Endothelial cell of umbilical vein (primary cell): Measurements from ENCODE around the gene TEAD4. TPM values are rescaled to one million over a fixed set of nuclear protein-coding genes. Genes with fewer than 3 reads are reported as not detected.

Experiments
- BruUV-seq: library from RNA; stranded (reverse); fragments of 400-500 nt; replicated peaks from 2 replicates; lab custom pipeline; 2021; lab: Mats Ljungman, UMichigan
- CTCF ChIA-PET: fragments of 300-600, 350-600 bp; sonication (Branson Sonifier 250); formaldehyde crosslinking; loops from one replicate; lab custom pipeline; 2021; ENCODE audit warnings: antibody characterized with exemption, inconsistent platforms; lab: Charles Lee
- POLR2A ChIA-PET: fragments of 300-600, 350-600 bp; sonication (Branson Sonifier 250); formaldehyde crosslinking; loops from one replicate; lab custom pipeline; 2021; ENCODE audit warnings: antibody characterized with exemption, inconsistent platforms; lab: Charles Lee
- DNase-seq: peaks from one replicate; pipeline ENCODE4 v3.0.0-alpha.2; 2011; ENCODE audit warnings: low read depth, low spot score
- FAIRE-seq: peaks from 2 replicates; lab custom pipeline; 2011; peaks lifted over from hg19 to GRCh38; lab: Jason Lieb, UNC
- H2AFZ ChIP-seq: 2 replicates; pipeline ENCODE4 v1.6.0; 2012; ENCODE audit warnings: low read depth, low read length, control low read depth, inconsistent platforms
- H3K27ac ChIP-seq: 2 replicates; pipeline ENCODE4 v1.5.1; 2011; ENCODE audit warnings: low read depth, mild to moderate bottlenecking, control low read depth, low read length, moderate library complexity; ENCODE audit not compliant: insufficient read depth
- H3K27me3 ChIP-seq, 2 experiments: 2 replicates each; pipeline versions ENCODE4 v1.6.0 to v1.6.1; 2011; ENCODE audit warnings: low read length in 2 of 2, mixed read lengths in 1 of 2; ENCODE audit not compliant: control insufficient read depth in 2 of 2, insufficient read depth in 2 of 2
- H3K36me3 ChIP-seq, 2 experiments: 2 replicates in 1 of 2; 3 replicates in 1 of 2; pipeline ENCODE4 v1.5.1; 2011; ENCODE audit warnings: low read length in 2 of 2, mild to moderate bottlenecking in 1 of 2, moderate library complexity in 1 of 2; ENCODE audit not compliant: control insufficient read depth in 2 of 2, insufficient read depth in 2 of 2; ENCODE audit errors: extremely low read depth in 1 of 2
- H3K4me1 ChIP-seq: 3 replicates; pipeline ENCODE4 v1.5.1; 2011; ENCODE audit warnings: mild to moderate bottlenecking, low read length; ENCODE audit not compliant: control insufficient read depth, insufficient read depth; ENCODE audit errors: extremely low read depth
- H3K4me2 ChIP-seq: 2 replicates; pipeline ENCODE4 v1.6.1; 2011; ENCODE audit warnings: low read length, control low read depth, mixed read lengths; ENCODE audit not compliant: insufficient read depth
- H3K4me3 ChIP-seq, 3 experiments: fragments of 200-600 bp in 1 of 3; sonication (generic), shearing (Covaris generic) in 1 of 3; replicated peaks in 1 of 3; 2 replicates each; pipeline ENCODE4 v1.5.1; 2011 to 2016; ENCODE audit warnings: control low read depth in 3 of 3, low read length in 3 of 3, mild to moderate bottlenecking in 2 of 3, inconsistent platforms in 1 of 3, low read depth in 1 of 3, moderate library complexity in 1 of 3; ENCODE audit not compliant: insufficient read depth in 1 of 3
- H3K79me2 ChIP-seq: 2 replicates; pipeline ENCODE4 v1.6.0; 2012; ENCODE audit warnings: low read length, inconsistent platforms; ENCODE audit not compliant: control insufficient read depth, insufficient read depth
- H3K9ac ChIP-seq: replicated peaks from 2 replicates; pipeline ENCODE3; 2011; ENCODE audit warnings: low read length, control low read depth; ENCODE audit not compliant: insufficient read depth; ENCODE audit errors: extremely low read depth
- H3K9me1 ChIP-seq: replicated peaks from 3 replicates; pipeline ENCODE4 v1.6.0; 2011; ENCODE audit warnings: mild to moderate bottlenecking, low read length; ENCODE audit not compliant: control insufficient read depth, insufficient read depth; ENCODE audit errors: extremely low read depth
- H3K9me3 ChIP-seq: replicated peaks from 2 replicates; pipeline ENCODE4 v1.5.1; 2012; ENCODE audit warnings: low read length, inconsistent platforms; ENCODE audit not compliant: control insufficient read depth, insufficient read depth
- H4K20me1 ChIP-seq: replicated peaks from 2 replicates; pipeline ENCODE3; 2011; ENCODE audit warnings: mild to moderate bottlenecking, low read length; ENCODE audit not compliant: control insufficient read depth, insufficient read depth; ENCODE audit errors: extremely low read depth
- EZH2 ChIP-seq: IDR thresholded peaks from 2 replicates; pipeline ENCODE4 v1.6.1; 2012; ENCODE audit warnings: borderline replicate concordance, low read depth, mild to moderate bottlenecking, moderate library complexity, low read length, inconsistent platforms; ENCODE audit not compliant: severe bottlenecking
- FOS ChIP-seq: IDR thresholded peaks from 2 replicates; pipeline ENCODE4 v1.6.1; 2011; ENCODE audit warnings: mild to moderate bottlenecking, low read length, moderate library complexity, borderline replicate concordance; ENCODE audit not compliant: insufficient read depth
- GATA2 ChIP-seq: IDR thresholded peaks from 2 replicates; pipeline ENCODE4 v1.7.0; 2011; ENCODE audit warnings: low read depth, mild to moderate bottlenecking, moderate library complexity, mixed read lengths, low read length; ENCODE audit not compliant: insufficient read length, insufficient read depth
- JUN ChIP-seq: IDR thresholded peaks from 2 replicates; pipeline ENCODE4 v1.6.1; 2011; ENCODE audit warnings: borderline replicate concordance, low read depth; ENCODE audit not compliant: insufficient read length, insufficient read depth
- MAX ChIP-seq: IDR thresholded peaks from 2 replicates; pipeline ENCODE4 v1.6.1; 2011; ENCODE audit not compliant: insufficient read depth, insufficient read length
- MYC ChIP-seq: IDR thresholded peaks from one replicate; pipeline ENCODE4 v1.6.1; 2011; ENCODE audit warnings: mild to moderate bottlenecking, low read depth, low read length
- POLR2A ChIP-seq: IDR thresholded peaks from 2 replicates; pipeline ENCODE4 v1.6.1; 2012; ENCODE audit warnings: low read depth, mild to moderate bottlenecking, control low read depth, low read length
- POLR2AphosphoS5 ChIP-seq: IDR thresholded peaks from 2 replicates; pipeline ENCODE4 v1.6.1; 2012; ENCODE audit warnings: low read depth, mild to moderate bottlenecking, control low read depth, low read length, moderate library complexity; ENCODE audit not compliant: insufficient read depth
- dilution Hi-C: fragments of 300-500 bp; cut with MboI; formaldehyde crosslinking; loops from one replicate; pipeline ENCODE4 v1.15.0; 2019; ENCODE audit warnings: low sequenced_read_pairs; ENCODE audit not compliant: extremely low pct_ligation_motif_present
- intact Hi-C: fragments of 100-400 bp; cut with micrococcal nuclease; formaldehyde crosslinking; loops from one replicate; pipeline ENCODE4 v1.10.0; 2022
- polyA plus RNA-seq, 4 experiments: library from polyadenylated mRNA; depleted of rRNA in 3 of 4; stranded (reverse) in 3 of 4; unstranded in 1 of 4; fragments of >200 nt; gene quantifications; 2 replicates each; pipeline versions ENCODE4 v1.2.1 to v1.2.3, GENCODE V29; 2011 to 2012; ENCODE audit warnings: missing spikeins in 1 of 4
- total RNA-seq: library from RNA; stranded (reverse); gene quantifications from 2 replicates; pipeline ENCODE4 v1.2.3, GENCODE V29; 2021
- TF ChIP-seq, protein P1 (sequence below), 2 donors: IDR thresholded peaks; 1 replicate in 1 of 2; 2 replicates in 1 of 2; pipeline ENCODE4 v1.5.1; 2011; ENCODE audit warnings: low read length in 2 of 2, mild to moderate bottlenecking in 2 of 2, moderate library complexity in 2 of 2, control low read depth in 1 of 2, inconsistent platforms in 1 of 2, low read depth in 1 of 2; ENCODE audit not compliant: insufficient read depth in 1 of 2; ENCODE audit errors: extremely low read depth in 1 of 2

Gene TEAD4
- total and polyA plus RNA-seq, 2 donors (not counting 3 experiments of a cell fraction or from before 2014, with no cell fraction given), result 34.4 to 46.0 TPM

DNA sequence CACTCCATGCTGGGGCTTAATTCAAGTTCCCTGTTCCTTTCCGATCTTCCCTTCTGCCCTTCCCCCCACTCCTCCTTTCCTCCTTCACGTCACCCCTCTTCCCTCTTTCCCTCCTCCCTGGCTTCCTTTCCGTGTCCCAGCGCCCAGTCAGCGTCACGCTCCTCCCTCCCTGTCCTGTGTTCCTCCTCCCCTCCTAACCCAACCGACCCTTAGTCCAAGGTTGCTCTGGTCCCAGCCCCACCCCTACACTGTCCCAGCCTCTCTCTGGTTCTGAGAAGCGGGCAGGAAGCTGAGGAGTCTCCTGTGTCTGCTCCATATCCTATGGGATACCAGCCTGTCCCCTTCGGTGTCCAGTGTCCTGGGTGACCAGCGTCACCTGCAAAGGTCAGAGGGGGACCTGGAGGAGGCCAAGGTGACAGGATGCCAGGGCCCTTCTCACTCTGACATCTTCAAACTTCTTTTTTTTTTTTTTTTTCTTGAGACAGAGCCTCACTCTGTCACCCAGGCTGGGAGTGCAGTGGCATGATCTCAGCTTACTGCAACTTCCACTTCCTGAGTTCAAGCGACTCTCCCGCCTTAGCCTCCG is 61.7 kb downstream of the TEAD4 start:
- FAIRE-seq, result no peak
- H3K4me2 ChIP-seq, result no peak overlapping the region
- H3K9ac ChIP-seq, result no peak overlapping the region
- no peaks in the 10 kb centered on the region for H3K79me2 ChIP-seq
- intact Hi-C loops (no loop called here), dilution Hi-C loops (no loop called here)
- no peak overlapping the region for H3K4me3 ChIP-seq
- no peaks in the 10 kb centered on the region for H3K9me3 ChIP-seq
- no peak for DNase-seq
- CTCF ChIA-PET, result no interaction called here
- H3K27ac ChIP-seq, result no peak overlapping the region
- H4K20me1 ChIP-seq, result no peaks in the 10 kb centered on the region
- H3K27me3 ChIP-seq, result no peaks in the 10 kb centered on the region
- H3K36me3 ChIP-seq, result peaks cover 8 to 27% of the 10 kb centered on the region in 2 experiments
- no peaks in the 10 kb centered on the region for H3K4me1 ChIP-seq
- TF ChIP-seq, protein P1, sequence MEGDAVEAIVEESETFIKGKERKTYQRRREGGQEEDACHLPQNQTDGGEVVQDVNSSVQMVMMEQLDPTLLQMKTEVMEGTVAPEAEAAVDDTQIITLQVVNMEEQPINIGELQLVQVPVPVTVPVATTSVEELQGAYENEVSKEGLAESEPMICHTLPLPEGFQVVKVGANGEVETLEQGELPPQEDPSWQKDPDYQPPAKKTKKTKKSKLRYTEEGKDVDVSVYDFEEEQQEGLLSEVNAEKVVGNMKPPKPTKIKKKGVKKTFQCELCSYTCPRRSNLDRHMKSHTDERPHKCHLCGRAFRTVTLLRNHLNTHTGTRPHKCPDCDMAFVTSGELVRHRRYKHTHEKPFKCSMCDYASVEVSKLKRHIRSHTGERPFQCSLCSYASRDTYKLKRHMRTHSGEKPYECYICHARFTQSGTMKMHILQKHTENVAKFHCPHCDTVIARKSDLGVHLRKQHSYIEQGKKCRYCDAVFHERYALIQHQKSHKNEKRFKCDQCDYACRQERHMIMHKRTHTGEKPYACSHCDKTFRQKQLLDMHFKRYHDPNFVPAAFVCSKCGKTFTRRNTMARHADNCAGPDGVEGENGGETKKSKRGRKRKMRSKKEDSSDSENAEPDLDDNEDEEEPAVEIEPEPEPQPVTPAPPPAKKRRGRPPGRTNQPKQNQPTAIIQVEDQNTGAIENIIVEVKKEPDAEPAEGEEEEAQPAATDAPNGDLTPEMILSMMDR (IDR thresholded peaks at IDR 0.05; ENCODE audit: extremely low read depth in 1 of 2, insufficient read depth in 1 of 2, low read depth in 1 of 2, low read length in 2 of 2), result no peak
- no peak for TF ChIP-seq GATA2
- no peak for TF ChIP-seq POLR2A
- TF ChIP-seq MAX, result no peak
- TF ChIP-seq POLR2AphosphoS5, result no peak
- TF ChIP-seq JUN, result no peak
- TF ChIP-seq MYC, result no peak
- TF ChIP-seq EZH2, result no peak
- TF ChIP-seq FOS, result no peak
- no TSS peak for BruUV-seq
- no peak overlapping the region for H2AFZ ChIP-seq
- POLR2A ChIA-PET, result no interaction called here
- H3K9me1 ChIP-seq, result no peaks in the 10 kb centered on the region
